Measurements from ENCODE around the gene P2RY14. TPM values are rescaled to one million over a fixed set of nuclear protein-coding genes. Genes with fewer than 3 reads are reported as not detected.

The P2RY14 gene
- total RNA-seq, 4 donors from 2014 or later: 0.60 to 11.3 (median 7.2) TPM; not detected in 1

- Histone ChIP-seq H3K4me3 (no peak overlapping the region), H3K27ac (peak overlapping the region in 2 of 4 donors; percentile 26 to 34), H3K4me1 (peaks cover 0 to 38% (median 6%) of the 10 kb centered on the region in 4 donors), H3K9me3 (no peaks in the 10 kb centered on the region), H3K36me3 (no peaks in the 10 kb centered on the region), H3K27me3 (no peaks in the 10 kb centered on the region)
- no peak for TF ChIP-seq POLR2AphosphoS5 (IDR thresholded peaks at IDR 0.05)
- no peak for TF ChIP-seq CTCF (IDR thresholded peaks at IDR 0.05)
- TF ChIP-seq POLR2A (IDR thresholded peaks at IDR 0.05): no peak
- TF ChIP-seq EP300 (IDR thresholded peaks at IDR 0.05; ENCODE audit: low read depth): no peak
- in situ Hi-C loops (cut with MboI; ENCODE audit: low pct_ligation_motif_present in 1 of 4, low pct_unique_long_range_greater_than_20kb in 1 of 4, low sequenced_read_pairs in 3 of 4) (loop anchor here in 3 of 4 donors (5.0 to 10.0 kb wide), 3 partner anchors 51 to 61 kb away; partner anchors contain the start of gene P2RY14 (in 1 of the 3)), intact Hi-C loops (cut with DNase I; ENCODE audit: low total_unique reads) (loop anchor here (2.0 to 5.0 kb wide), 2 partner anchors 57 to 101 kb away; partner anchors contain the start of gene P2RY13)
- 39 to 48% methylated on average over 4 of the region's 4 CpGs for WGBS, 2 donors (ENCODE audit: low coverage in 1 of 2)
- DNase-seq: no peak
Measured at GRCh38 chr3:151226088-151226563, 52.2 kb downstream of the P2RY14 start.

GRCh38 chr3:151225040-151225975 is 53.0 kb downstream of the P2RY14 start:
- intact Hi-C loops (cut with DNase I; ENCODE audit: low total_unique reads): loop anchor here (5.0 kb wide), 1 partner anchor 102 kb away; the partner anchor contains the start of gene P2RY13

GRCh38 chr3:151224268-151224866 is 54.0 kb downstream of the P2RY14 start:
- Histone ChIP-seq H3K4me3 (no peak overlapping the region), H3K27ac (no peak overlapping the region), H3K4me1 (peaks cover 0 to 27% (median 3%) of the 10 kb centered on the region in 4 donors), H3K27me3 (no peaks in the 10 kb centered on the region), H3K36me3 (no peaks in the 10 kb centered on the region), H3K9me3 (no peaks in the 10 kb centered on the region)
- no peak for DNase-seq
- TF ChIP-seq EP300 (IDR thresholded peaks at IDR 0.05; ENCODE audit: low read depth) (no peak), POLR2A (IDR thresholded peaks at IDR 0.05) (no peak), POLR2AphosphoS5 (IDR thresholded peaks at IDR 0.05) (no peak), CTCF (IDR thresholded peaks at IDR 0.05) (no peak)
- intact Hi-C loops (cut with DNase I; ENCODE audit: low total_unique reads) (no loop called here), in situ Hi-C loops (cut with MboI; ENCODE audit: low pct_ligation_motif_present in 1 of 4, low pct_unique_long_range_greater_than_20kb in 1 of 4, low sequenced_read_pairs in 3 of 4) (loop anchor here in 2 of 4 donors (10.0 kb wide), 2 partner anchors 60 kb away; no protein-coding TSS in a partner anchor)
- 80 to 89% methylated on average over 4 of the region's 4 CpGs for WGBS, 2 donors (ENCODE audit: low coverage in 1 of 2)

More at GRCh38 chr3:151225040-151225975, 53.0 kb downstream of the P2RY14 start:
- 84 to 85% methylated on average over 9 of the region's 9 CpGs for WGBS, 2 donors (ENCODE audit: low coverage in 1 of 2)
- H3K9me3 ChIP-seq: no peaks in the 10 kb centered on the region
- TF ChIP-seq POLR2A (IDR thresholded peaks at IDR 0.05) (no peak), POLR2AphosphoS5 (IDR thresholded peaks at IDR 0.05) (no peak), EP300 (IDR thresholded peaks at IDR 0.05; ENCODE audit: low read depth) (no peak), CTCF (IDR thresholded peaks at IDR 0.05) (no peak)
- in situ Hi-C loops (cut with MboI; ENCODE audit: low pct_ligation_motif_present in 1 of 4, low pct_unique_long_range_greater_than_20kb in 1 of 4, low sequenced_read_pairs in 3 of 4): loop anchor here in 3 of 4 donors (5.0 to 10.0 kb wide), 3 partner anchors 52 to 61 kb away; partner anchors contain the start of gene P2RY14 (in 1 of the 3)
- H3K36me3 ChIP-seq: no peaks in the 10 kb centered on the region
- peaks cover 0 to 30% (median 3%) of the 10 kb centered on the region in 4 donors for H3K4me1 ChIP-seq
- H3K27ac ChIP-seq: peak overlapping the region in 2 of 4 donors; percentile 26 to 34
- no peak overlapping the region for H3K4me3 ChIP-seq
- DNase-seq: no peak
- no peaks in the 10 kb centered on the region for H3K27me3 ChIP-seq

Measured in transverse colon (tissue), 4 donors.